HepG2 (cell line): ENCODE measurements around the gene CEACAM16. TPM values are rescaled to one million over a fixed set of nuclear protein-coding genes. Genes with fewer than 3 reads are reported as not detected.

ENCODE experiments used
- AGO2 ChIP-seq: fragments of 200-400 bp; formaldehyde crosslinking; optimal IDR thresholded peaks from 2 replicates; pipeline ENCODE3; 2017; ENCODE audit warnings: mild to moderate bottlenecking, low read depth, low read length, moderate library complexity
- ARNTL ChIP-seq: sonication (generic); formaldehyde crosslinking; IDR thresholded peaks from 2 replicates; pipeline ENCODE4 v1.4.0; 2020; ENCODE audit warnings: mild to moderate bottlenecking, missing genetic modification reagents
- CHD4 ChIP-seq: fragments of 200-600 bp; sonication (generic); IDR thresholded peaks from 2 replicates; pipeline ENCODE4 v1.7.0; 2017; ENCODE audit warnings: mild to moderate bottlenecking, low read length, borderline replicate concordance
- DMAP1 ChIP-seq: IDR thresholded peaks from 2 replicates; pipeline ENCODE4 v1.6.1; 2016
- ETV6 ChIP-seq: sonication (generic); formaldehyde crosslinking; conservative IDR thresholded peaks from 2 replicates; pipeline ENCODE4 v1.4.0; 2020; ENCODE audit warnings: missing genetic modification reagents
- HES4 ChIP-seq: sonication (generic); formaldehyde crosslinking; IDR thresholded peaks from 2 replicates; pipeline ENCODE4 v1.9.0; 2021; ENCODE audit warnings: mild to moderate bottlenecking, missing genetic modification reagents, borderline replicate concordance
- HNF4G ChIP-seq, 2 experiments: sonication (generic) in 1 of 2; formaldehyde crosslinking in 1 of 2; IDR thresholded peaks; 2 replicates each; pipeline versions ENCODE4 v1.4.0 to v1.6.1; 2011 to 2020; ENCODE audit warnings: borderline replicate concordance in 2 of 2, low read depth in 2 of 2, mild to moderate bottlenecking in 2 of 2, low read length in 1 of 2, missing genetic modification reagents in 1 of 2, moderate library complexity in 1 of 2
- HOXA9 ChIP-seq: sonication (generic); formaldehyde crosslinking; IDR thresholded peaks from 2 replicates; pipeline ENCODE4 v1.8.1; 2022; ENCODE audit warnings: missing genetic modification reagents, mild to moderate bottlenecking, moderate library complexity, borderline replicate concordance
- KDM2A ChIP-seq: sonication (generic); formaldehyde crosslinking; IDR thresholded peaks from 2 replicates; pipeline ENCODE4 v1.4.0; 2020; ENCODE audit warnings: low read depth, missing genetic modification reagents, borderline replicate concordance
- NR2F2 ChIP-seq: IDR thresholded peaks from 2 replicates; pipeline ENCODE4 v1.6.1; 2012; ENCODE audit warnings: low read depth, inconsistent platforms, borderline replicate concordance
- RAD21 ChIP-seq: fragments of 450-650 bp; formaldehyde crosslinking; IDR thresholded peaks from 2 replicates; pipeline ENCODE4 v1.5.0; 2020; ENCODE audit warnings: mild to moderate bottlenecking
- SAFB2 ChIP-seq: sonication (generic); formaldehyde crosslinking; IDR thresholded peaks from 2 replicates; pipeline ENCODE4 v1.5.1; 2020; ENCODE audit warnings: missing genetic modification reagents, low read depth, mild to moderate bottlenecking, borderline replicate concordance
- ZBTB3 ChIP-seq: sonication (generic); formaldehyde crosslinking; IDR thresholded peaks from 2 replicates; pipeline ENCODE4 v1.4.0; 2020; ENCODE audit warnings: low read depth, mild to moderate bottlenecking, moderate library complexity, missing genetic modification reagents, borderline replicate concordance
- ZEB1 ChIP-seq: IDR thresholded peaks from 2 replicates; pipeline ENCODE4 v1.6.1; 2012; ENCODE audit warnings: mild to moderate bottlenecking, low read depth, inconsistent platforms; ENCODE audit not compliant: insufficient replicate concordance
- ZFY ChIP-seq: sonication (generic); formaldehyde crosslinking; IDR thresholded peaks from 2 replicates; pipeline ENCODE4 v1.4.0; 2020; ENCODE audit warnings: missing genetic modification reagents
- ZNF282 ChIP-seq: fragments of 450-650 bp; IDR thresholded peaks from 2 replicates; pipeline ENCODE4 v1.6.1; 2018; ENCODE audit not compliant: partially characterized antibody
- ZNF780A ChIP-seq: sonication (generic); formaldehyde crosslinking; IDR thresholded peaks from 2 replicates; pipeline ENCODE4 v1.8.0; 2022; ENCODE audit warnings: mild to moderate bottlenecking, missing genetic modification reagents, moderate library complexity
- ZSCAN25 ChIP-seq: sonication (generic); formaldehyde crosslinking; IDR thresholded peaks from 2 replicates; pipeline ENCODE4 v1.8.0; 2022; ENCODE audit warnings: mild to moderate bottlenecking, missing genetic modification reagents
- polyA plus RNA-seq, 8 experiments: library from polyadenylated mRNA; depleted of rRNA in 3 of 8; stranded (reverse) in 7 of 8; unstranded in 1 of 8; fragments of >200 nt; fragmentation: Illumina TruSeq in 4 of 8; extraction: Trizol in 4 of 8; gene quantifications; 2 replicates each; pipeline versions ENCODE4 v1.2.1 to v1.2.3, GENCODE V29; 2011 to 2016; ENCODE audit warnings: low read depth in 4 of 8, missing spikeins in 1 of 8, mixed read lengths in 1 of 8; ENCODE audit not compliant: insufficient read depth in 1 of 8
- total RNA-seq, 5 experiments: library from RNA; depleted of rRNA; stranded (reverse); fragments of >200 nt; fragmentation: Illumina TruSeq; extraction: Trizol; gene quantifications; 2 replicates each; pipeline ENCODE4 v1.2.3, GENCODE V29; 2016; ENCODE audit warnings: low read depth in 1 of 5
- TF ChIP-seq, protein P1 (sequence below): IDR thresholded peaks from 2 replicates; pipeline ENCODE4 v1.6.1; 2016
- TF ChIP-seq, protein P2 (sequence below): sonication (generic); formaldehyde crosslinking; IDR thresholded peaks from 2 replicates; pipeline ENCODE4 v1.8.0; 2022; ENCODE audit warnings: missing genetic modification reagents, mild to moderate bottlenecking, borderline replicate concordance
- TF ChIP-seq, protein P3 (sequence below): sonication (generic); formaldehyde crosslinking; IDR thresholded peaks from 2 replicates; pipeline ENCODE4; 2020; ENCODE audit warnings: missing genetic modification reagents, mild to moderate bottlenecking, borderline replicate concordance

The CEACAM16 gene
- total and polyA plus RNA-seq, 2 of the 13 experiments (the other 11 are each of a cell fraction or from before 2014, with no cell fraction given): not detected

DNA sequence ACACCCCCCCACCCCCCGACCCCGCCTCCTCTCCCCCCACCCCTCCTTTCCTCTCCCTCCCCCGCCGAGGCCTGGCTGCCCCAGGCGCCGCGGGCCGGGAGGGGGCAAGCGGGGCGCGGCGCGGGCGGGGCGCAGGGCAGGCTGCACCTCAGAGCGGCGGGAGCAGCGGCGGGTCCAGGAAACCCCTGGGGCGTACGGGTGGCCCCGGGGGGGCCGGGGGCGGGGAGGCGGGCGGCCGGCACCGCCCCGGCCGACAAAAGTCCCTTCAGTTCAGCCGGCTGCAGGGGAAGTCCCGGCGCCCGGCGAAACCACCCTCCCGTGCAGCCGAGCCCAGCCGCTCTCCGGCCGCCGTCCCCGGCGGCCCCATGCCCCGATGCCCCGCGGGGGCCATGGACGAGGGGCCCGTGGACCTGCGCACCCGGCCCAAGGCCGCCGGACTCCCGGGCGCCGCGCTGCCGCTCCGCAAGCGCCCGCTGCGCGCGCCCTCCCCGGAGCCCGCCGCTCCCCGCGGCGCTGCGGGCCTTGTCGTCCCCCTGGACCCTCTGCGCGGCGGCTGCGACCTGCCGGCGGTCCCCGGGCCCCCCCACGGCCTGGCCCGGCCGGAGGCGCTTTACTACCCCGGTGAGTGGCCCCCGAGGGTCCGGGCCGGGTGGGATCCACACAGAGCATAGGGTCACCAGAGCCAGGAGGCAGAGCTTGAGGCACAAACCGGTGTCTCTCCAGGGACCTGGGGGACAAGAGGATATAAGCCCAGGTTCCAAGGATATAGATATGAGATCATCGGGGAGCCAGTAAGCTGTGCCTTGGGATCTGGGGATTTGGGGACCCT is 49.7 kb downstream of the CEACAM16 start, which contains the start of gene BCL3 (continued):
- no peak for TF ChIP-seq ZNF282
- TF ChIP-seq, protein P1, sequence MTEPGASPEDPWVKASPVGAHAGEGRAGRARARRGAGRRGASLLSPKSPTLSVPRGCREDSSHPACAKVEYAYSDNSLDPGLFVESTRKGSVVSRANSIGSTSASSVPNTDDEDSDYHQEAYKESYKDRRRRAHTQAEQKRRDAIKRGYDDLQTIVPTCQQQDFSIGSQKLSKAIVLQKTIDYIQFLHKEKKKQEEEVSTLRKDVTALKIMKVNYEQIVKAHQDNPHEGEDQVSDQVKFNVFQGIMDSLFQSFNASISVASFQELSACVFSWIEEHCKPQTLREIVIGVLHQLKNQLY (CRISPR knock-in tag): no peak
- TF ChIP-seq, protein P2, sequence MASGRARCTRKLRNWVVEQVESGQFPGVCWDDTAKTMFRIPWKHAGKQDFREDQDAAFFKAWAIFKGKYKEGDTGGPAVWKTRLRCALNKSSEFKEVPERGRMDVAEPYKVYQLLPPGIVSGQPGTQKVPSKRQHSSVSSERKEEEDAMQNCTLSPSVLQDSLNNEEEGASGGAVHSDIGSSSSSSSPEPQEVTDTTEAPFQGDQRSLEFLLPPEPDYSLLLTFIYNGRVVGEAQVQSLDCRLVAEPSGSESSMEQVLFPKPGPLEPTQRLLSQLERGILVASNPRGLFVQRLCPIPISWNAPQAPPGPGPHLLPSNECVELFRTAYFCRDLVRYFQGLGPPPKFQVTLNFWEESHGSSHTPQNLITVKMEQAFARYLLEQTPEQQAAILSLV: no peak
- peak; percentile 74 for TF ChIP-seq ZSCAN25 (CRISPR knock-in tag)
- TF ChIP-seq KDM2A: no peak
- TF ChIP-seq AGO2: peak; percentile 39
- TF ChIP-seq ETV6 (CRISPR knock-in tag): no peak
- TF ChIP-seq HOXA9 (CRISPR knock-in tag): no peak
- TF ChIP-seq DMAP1 (CRISPR knock-in tag): no peak
- TF ChIP-seq HNF4G (IDR thresholded peaks at IDR 0.05; ENCODE audit: borderline replicate concordance, low read depth, low read length): 0 out of 2 replicates have a peak, but pooled peaks have one; percentile 37
- TF ChIP-seq HNF4G (CRISPR knock-in tag; IDR thresholded peaks at IDR 0.05; ENCODE audit: borderline replicate concordance, low read depth): no peak
- TF ChIP-seq CHD4: no peak
- peak; percentile 64 for TF ChIP-seq RAD21
- TF ChIP-seq ZNF780A: no peak
- no peak for TF ChIP-seq NR2F2
- TF ChIP-seq HES4 (CRISPR knock-in tag): 0 out of 2 replicates have a peak, but pooled peaks have one; percentile 34
- TF ChIP-seq ZFY (CRISPR knock-in tag): peak; percentile 28
- TF ChIP-seq, protein P3, sequence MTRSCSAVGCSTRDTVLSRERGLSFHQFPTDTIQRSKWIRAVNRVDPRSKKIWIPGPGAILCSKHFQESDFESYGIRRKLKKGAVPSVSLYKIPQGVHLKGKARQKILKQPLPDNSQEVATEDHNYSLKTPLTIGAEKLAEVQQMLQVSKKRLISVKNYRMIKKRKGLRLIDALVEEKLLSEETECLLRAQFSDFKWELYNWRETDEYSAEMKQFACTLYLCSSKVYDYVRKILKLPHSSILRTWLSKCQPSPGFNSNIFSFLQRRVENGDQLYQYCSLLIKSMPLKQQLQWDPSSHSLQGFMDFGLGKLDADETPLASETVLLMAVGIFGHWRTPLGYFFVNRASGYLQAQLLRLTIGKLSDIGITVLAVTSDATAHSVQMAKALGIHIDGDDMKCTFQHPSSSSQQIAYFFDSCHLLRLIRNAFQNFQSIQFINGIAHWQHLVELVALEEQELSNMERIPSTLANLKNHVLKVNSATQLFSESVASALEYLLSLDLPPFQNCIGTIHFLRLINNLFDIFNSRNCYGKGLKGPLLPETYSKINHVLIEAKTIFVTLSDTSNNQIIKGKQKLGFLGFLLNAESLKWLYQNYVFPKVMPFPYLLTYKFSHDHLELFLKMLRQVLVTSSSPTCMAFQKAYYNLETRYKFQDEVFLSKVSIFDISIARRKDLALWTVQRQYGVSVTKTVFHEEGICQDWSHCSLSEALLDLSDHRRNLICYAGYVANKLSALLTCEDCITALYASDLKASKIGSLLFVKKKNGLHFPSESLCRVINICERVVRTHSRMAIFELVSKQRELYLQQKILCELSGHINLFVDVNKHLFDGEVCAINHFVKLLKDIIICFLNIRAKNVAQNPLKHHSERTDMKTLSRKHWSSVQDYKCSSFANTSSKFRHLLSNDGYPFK (CRISPR knock-in tag): no peak
- no peak for TF ChIP-seq ZBTB3 (CRISPR knock-in tag)
- TF ChIP-seq ZEB1: no peak
- no peak for TF ChIP-seq SAFB2 (CRISPR knock-in tag)
- TF ChIP-seq ARNTL (CRISPR knock-in tag): 0 out of 2 replicates have a peak, but pooled peaks have one; percentile 23
